SK-N-SH treated with all-trans-retinoic acid at 6 μM for 48 hours (cell line): ENCODE results near the gene LAMP5.

Source experiments
- ATAC-seq: fragments of 200-7000 bp; cut with Tn5 transposase; 3 replicates; pipeline ENCODE4 v1.9.1; 2020; ENCODE audit warnings: mild to moderate bottlenecking, moderate library complexity
- CSRNP3 ChIP-seq: fragments of 250-450 bp; sonication (Bioruptor Pico); IDR thresholded peaks from 2 replicates; pipeline ENCODE4 v1.5.1; 2021; ENCODE audit warnings: mild to moderate bottlenecking, moderate library complexity
- ESRRG ChIP-seq: fragments of 250-450 bp; sonication (Bioruptor Pico); IDR thresholded peaks from 2 replicates; pipeline ENCODE4 v1.6.1; 2021; ENCODE audit warnings: mild to moderate bottlenecking
- GLIS3 ChIP-seq: fragments of 250-450 bp; sonication (Bioruptor Pico); IDR thresholded peaks from 2 replicates; pipeline ENCODE4 v1.5.0; 2020; ENCODE audit warnings: mild to moderate bottlenecking, moderate library complexity
- ISL1 ChIP-seq: fragments of 250-450 bp; sonication (Bioruptor Pico); IDR thresholded peaks from 2 replicates; pipeline ENCODE4 v2.1.2; 2022; ENCODE audit warnings: mild to moderate bottlenecking, moderate library complexity
- OSR1 ChIP-seq: fragments of 250-450 bp; sonication (Bioruptor Pico); IDR thresholded peaks from 2 replicates; pipeline ENCODE4 v1.8.0; 2022; ENCODE audit warnings: moderate library complexity, mild to moderate bottlenecking, inconsistent platforms
- POU6F1 ChIP-seq: fragments of 250-450 bp; sonication (Bioruptor Pico); IDR thresholded peaks from 2 replicates; pipeline ENCODE4 v1.8.0; 2021; ENCODE audit warnings: low read depth, mild to moderate bottlenecking, moderate library complexity, borderline replicate concordance
- RARB ChIP-seq: fragments of 250-450 bp; sonication (Bioruptor Pico); IDR thresholded peaks from 2 replicates; pipeline ENCODE4 v1.8.0; 2021; ENCODE audit warnings: mild to moderate bottlenecking, moderate library complexity
- SNAI2 ChIP-seq: fragments of 250-450 bp; sonication (Bioruptor Pico); IDR thresholded peaks from 2 replicates; pipeline ENCODE4 v1.5.0; 2020; ENCODE audit warnings: mild to moderate bottlenecking, moderate library complexity
- TCF4 ChIP-seq: fragments of 250-450 bp; sonication (Bioruptor Pico); IDR thresholded peaks from 2 replicates; pipeline ENCODE4 v1.8.0; 2021; ENCODE audit warnings: mild to moderate bottlenecking, moderate library complexity, borderline replicate concordance
- TOX ChIP-seq: fragments of 250-450 bp; sonication (Bioruptor Pico); IDR thresholded peaks from 2 replicates; pipeline ENCODE4 v1.8.0; 2021; ENCODE audit warnings: mild to moderate bottlenecking, moderate library complexity, borderline replicate concordance
- ZFP3 ChIP-seq: fragments of 250-450 bp; sonication (Bioruptor Pico); IDR thresholded peaks from 2 replicates; pipeline ENCODE4 v1.5.0; 2020; ENCODE audit warnings: mild to moderate bottlenecking, moderate library complexity
- ZNF565 ChIP-seq: fragments of 450-650 bp; formaldehyde crosslinking; conservative IDR thresholded peaks from 2 replicates; pipeline ENCODE4 v1.5.0; 2020; ENCODE audit warnings: low read depth, mild to moderate bottlenecking, moderate library complexity
- ZNF70 ChIP-seq: fragments of 450-650 bp; formaldehyde crosslinking; IDR thresholded peaks from 2 replicates; pipeline ENCODE4 v1.5.0; 2020; ENCODE audit warnings: mild to moderate bottlenecking, moderate library complexity
- TF ChIP-seq, protein P1 (sequence below): fragments of 250-450 bp; sonication (Bioruptor Pico); IDR thresholded peaks from 2 replicates; pipeline ENCODE4 v1.8.0; 2020; ENCODE audit warnings: mild to moderate bottlenecking, moderate library complexity, borderline replicate concordance
- TF ChIP-seq, protein P2 (sequence below): fragments of 250-450 bp; sonication (Bioruptor Pico); IDR thresholded peaks from 2 replicates; pipeline ENCODE4 v1.5.0; 2020; ENCODE audit warnings: mild to moderate bottlenecking, moderate library complexity

LAMP5 gene

GRCh38 chr20:9535449-9535848 is 21.1 kb downstream of the LAMP5 start (continued):
- TF ChIP-seq ZNF70 (CRISPR knock-in tag), result no peak

DNA sequence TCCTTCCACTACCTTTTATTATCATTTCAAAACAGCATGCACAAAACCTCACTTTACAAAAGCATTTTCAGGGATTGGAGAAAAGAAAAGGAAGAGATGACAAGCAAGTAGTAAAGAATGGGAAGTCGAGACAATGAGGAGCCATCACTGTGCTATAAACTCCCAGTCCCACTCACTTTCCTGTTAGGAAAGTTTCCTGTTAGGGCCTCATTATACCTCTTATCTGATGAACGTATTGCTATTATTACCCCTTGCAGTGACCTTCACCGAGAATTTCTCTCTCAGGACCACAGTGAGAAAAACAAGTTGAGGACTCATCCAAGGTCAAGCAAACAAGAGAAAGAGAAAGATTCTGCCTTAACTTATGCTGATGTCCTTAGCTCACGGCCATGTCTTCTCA is 28.8 kb downstream of the LAMP5 start:
- no peak for TF ChIP-seq TCF4 (CRISPR knock-in tag)
- TF ChIP-seq POU6F1 (CRISPR knock-in tag), result no peak
- TF ChIP-seq CSRNP3, result no peak
- no peak for TF ChIP-seq SNAI2 (CRISPR knock-in tag)
- no peak for TF ChIP-seq GLIS3 (CRISPR knock-in tag)
- no peak for ATAC-seq

GRCh38 chr20:9550283-9550682 is 35.9 kb downstream of the LAMP5 start:
- TF ChIP-seq, protein P1, sequence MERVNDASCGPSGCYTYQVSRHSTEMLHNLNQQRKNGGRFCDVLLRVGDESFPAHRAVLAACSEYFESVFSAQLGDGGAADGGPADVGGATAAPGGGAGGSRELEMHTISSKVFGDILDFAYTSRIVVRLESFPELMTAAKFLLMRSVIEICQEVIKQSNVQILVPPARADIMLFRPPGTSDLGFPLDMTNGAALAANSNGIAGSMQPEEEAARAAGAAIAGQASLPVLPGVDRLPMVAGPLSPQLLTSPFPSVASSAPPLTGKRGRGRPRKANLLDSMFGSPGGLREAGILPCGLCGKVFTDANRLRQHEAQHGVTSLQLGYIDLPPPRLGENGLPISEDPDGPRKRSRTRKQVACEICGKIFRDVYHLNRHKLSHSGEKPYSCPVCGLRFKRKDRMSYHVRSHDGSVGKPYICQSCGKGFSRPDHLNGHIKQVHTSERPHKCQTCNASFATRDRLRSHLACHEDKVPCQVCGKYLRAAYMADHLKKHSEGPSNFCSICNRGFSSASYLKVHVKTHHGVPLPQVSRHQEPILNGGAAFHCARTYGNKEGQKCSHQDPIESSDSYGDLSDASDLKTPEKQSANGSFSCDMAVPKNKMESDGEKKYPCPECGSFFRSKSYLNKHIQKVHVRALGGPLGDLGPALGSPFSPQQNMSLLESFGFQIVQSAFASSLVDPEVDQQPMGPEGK (CRISPR knock-in tag), result no peak
- no peak for TF ChIP-seq ZNF565 (CRISPR knock-in tag)
- no peak for ATAC-seq

GRCh38 chr20:9550871-9551270 is 36.5 kb downstream of the LAMP5 start:
- ATAC-seq, result peak; percentile 48
- TF ChIP-seq ESRRG (CRISPR knock-in tag), result no peak
- TF ChIP-seq CSRNP3, result no peak

- TF ChIP-seq ESRRG (CRISPR knock-in tag) (no peak), ISL1 (peak; percentile 71)
- peak; percentile 80 for ATAC-seq
These were observed 37.6 kb downstream of the LAMP5 start for GRCh38 chr20:9551808-9552550.

- ATAC-seq, result peak; percentile 18; the same call in 1 of the 3 replicates
- no peak for TF ChIP-seq RARB (CRISPR knock-in tag)
- TF ChIP-seq GLIS3 (CRISPR knock-in tag), result no peak
- no peak for TF ChIP-seq TOX (CRISPR knock-in tag)
- no peak for TF ChIP-seq ISL1
- TF ChIP-seq OSR1 (CRISPR knock-in tag), result no peak
- no peak for TF ChIP-seq SNAI2 (CRISPR knock-in tag)
- no peak for TF ChIP-seq ZFP3
- TF ChIP-seq, protein P2, sequence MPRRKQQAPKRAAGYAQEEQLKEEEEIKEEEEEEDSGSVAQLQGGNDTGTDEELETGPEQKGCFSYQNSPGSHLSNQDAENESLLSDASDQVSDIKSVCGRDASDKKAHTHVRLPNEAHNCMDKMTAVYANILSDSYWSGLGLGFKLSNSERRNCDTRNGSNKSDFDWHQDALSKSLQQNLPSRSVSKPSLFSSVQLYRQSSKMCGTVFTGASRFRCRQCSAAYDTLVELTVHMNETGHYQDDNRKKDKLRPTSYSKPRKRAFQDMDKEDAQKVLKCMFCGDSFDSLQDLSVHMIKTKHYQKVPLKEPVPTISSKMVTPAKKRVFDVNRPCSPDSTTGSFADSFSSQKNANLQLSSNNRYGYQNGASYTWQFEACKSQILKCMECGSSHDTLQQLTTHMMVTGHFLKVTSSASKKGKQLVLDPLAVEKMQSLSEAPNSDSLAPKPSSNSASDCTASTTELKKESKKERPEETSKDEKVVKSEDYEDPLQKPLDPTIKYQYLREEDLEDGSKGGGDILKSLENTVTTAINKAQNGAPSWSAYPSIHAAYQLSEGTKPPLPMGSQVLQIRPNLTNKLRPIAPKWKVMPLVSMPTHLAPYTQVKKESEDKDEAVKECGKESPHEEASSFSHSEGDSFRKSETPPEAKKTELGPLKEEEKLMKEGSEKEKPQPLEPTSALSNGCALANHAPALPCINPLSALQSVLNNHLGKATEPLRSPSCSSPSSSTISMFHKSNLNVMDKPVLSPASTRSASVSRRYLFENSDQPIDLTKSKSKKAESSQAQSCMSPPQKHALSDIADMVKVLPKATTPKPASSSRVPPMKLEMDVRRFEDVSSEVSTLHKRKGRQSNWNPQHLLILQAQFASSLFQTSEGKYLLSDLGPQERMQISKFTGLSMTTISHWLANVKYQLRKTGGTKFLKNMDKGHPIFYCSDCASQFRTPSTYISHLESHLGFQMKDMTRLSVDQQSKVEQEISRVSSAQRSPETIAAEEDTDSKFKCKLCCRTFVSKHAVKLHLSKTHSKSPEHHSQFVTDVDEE (CRISPR knock-in tag), result no peak
- TF ChIP-seq ZNF70 (CRISPR knock-in tag), result no peak
These were observed 41.4 kb downstream of the LAMP5 start for GRCh38 chr20:9555781-9556180.
